GM21737 (cell line): ENCODE results near the gene PEAR1.

Experiments
- ATAC-seq: cut with Tn5 transposase; IDR thresholded peaks from one replicate; pipeline ENCODE4 v1.9.1; 2021; ENCODE audit warnings: mild to moderate bottlenecking, moderate library complexity; ENCODE audit not compliant: unreplicated experiment

Gene PEAR1

GRCh38 chr1:156898971-156899664 lies 5.6 kb downstream of the PEAR1 start:
- ATAC-seq: no peak

- ATAC-seq: no peak
Observed at GRCh38 chr1:156899956-156900718, 6.6 kb downstream of the PEAR1 start.

- no peak for ATAC-seq
Observed at GRCh38 chr1:156900896-156901589, 7.5 kb downstream of the PEAR1 start.

- ATAC-seq: no peak
Observed at GRCh38 chr1:156901590-156901900, 8.0 kb downstream of the PEAR1 start.

GRCh38 chr1:156901966-156902915 lies 8.7 kb downstream of the PEAR1 start:
- no peak for ATAC-seq

- ATAC-seq: no peak
Observed at GRCh38 chr1:156903328-156904091, 10.0 kb downstream of the PEAR1 start.

GRCh38 chr1:156904187-156904959 lies 10.9 kb downstream of the PEAR1 start:
- ATAC-seq: no peak

GRCh38 chr1:156905176-156905575 lies 11.7 kb downstream of the PEAR1 start:
- ATAC-seq: no peak

GRCh38 chr1:156905651-156906050 lies 12.1 kb downstream of the PEAR1 start:
- no peak for ATAC-seq

- no peak for ATAC-seq
Observed at GRCh38 chr1:156906206-156906906, 12.8 kb downstream of the PEAR1 start.

- ATAC-seq: no peak
Observed at GRCh38 chr1:156908541-156908940, 15.0 kb downstream of the PEAR1 start.

- ATAC-seq: no peak
Observed at GRCh38 chr1:156908955-156909354, 15.4 kb downstream of the PEAR1 start.

GRCh38 chr1:156909671-156910070 lies 16.2 kb downstream of the PEAR1 start:
- ATAC-seq: no peak

- no peak for ATAC-seq
Observed at GRCh38 chr1:156910309-156910782, 16.8 kb downstream of the PEAR1 start.

- ATAC-seq: no peak
Observed at GRCh38 chr1:156911577-156912298, 18.2 kb downstream of the PEAR1 start.

GRCh38 chr1:156912310-156912709 lies 18.8 kb downstream of the PEAR1 start:
- ATAC-seq: no peak

GRCh38 chr1:156912861-156913808 lies 19.6 kb downstream of the PEAR1 start:
- ATAC-seq: no peak
